ENCODE results near the gene JMJD8. TPM values are rescaled to one million over a fixed set of nuclear protein-coding genes. Genes with fewer than 3 reads are reported as not detected.

Gene JMJD8
- total and polyA plus RNA-seq, 10 of the 15 experiments (the other 5 are each of a cell fraction or from before 2014, with no cell fraction given): 1.00 to 50.4 (median 30.7) TPM

GRCh38 chr16:683396-684070 lies 601 bp downstream of the JMJD8 start (continued):
- TF ChIP-seq CTCF (IDR thresholded peaks at IDR 0.05 in 2 of 3, conservative IDR thresholded peaks at IDR 0.05 in 1 of 3; ENCODE audit: control insufficient read depth in 2 of 3, extremely low read depth in 1 of 3, insufficient read depth in 1 of 3, low read depth in 3 of 3, low read length in 3 of 3): no peak
- no peak for TF ChIP-seq STAT3 (IDR thresholded peaks at IDR 0.05; ENCODE audit: low read depth, low read length)
- no peak for TF ChIP-seq SUPT20H (IDR thresholded peaks at IDR 0.05; ENCODE audit: borderline replicate concordance, control insufficient read depth, low read depth, low read length)
- TF ChIP-seq HCFC1 (IDR thresholded peaks at IDR 0.05; ENCODE audit: low read length): no peak
- TF ChIP-seq POLR2AphosphoS2 (IDR thresholded peaks at IDR 0.05; ENCODE audit: low read depth, low read length): peak; percentile 85; the same call in 1 of the 2 replicates
- TF ChIP-seq EGR1 (IDR thresholded peaks at IDR 0.05; ENCODE audit: borderline replicate concordance in 1 of 2, low read depth in 2 of 2, low read length in 2 of 2): 0 out of 3 replicates have a peak, but pooled peaks of 1 of the 2 experiments have one; percentile 35
- TF ChIP-seq SUZ12 (IDR thresholded peaks at IDR 0.05; ENCODE audit: unreplicated experiment): no peak
- TF ChIP-seq MYC (IDR thresholded peaks at IDR 0.05; ENCODE audit: insufficient read depth, insufficient read length, insufficient replicate concordance, low read length, severe bottlenecking): no peak
